Umbilical cord (tissue), 2 donors: ENCODE results near the gene TMED1. TPM values are rescaled to one million over a fixed set of nuclear protein-coding genes. Genes with fewer than 3 reads are reported as not detected.

Experiments used
- DNase-seq: peaks from one replicate; pipeline ENCODE4 v3.0.0-alpha.2; 2015; ENCODE audit warnings: low spot score
- total RNA-seq: library from RNA; depleted of rRNA; stranded (reverse); fragments of >200 nt; gene quantifications from one replicate; pipeline ENCODE4 v1.2.3, GENCODE V29; 2014; ENCODE audit warnings: low replicate concordance; ENCODE audit not compliant: insufficient read depth

Gene TMED1
- total RNA-seq, 1 donor from 2014 or later: 22.4 TPM

DNA sequence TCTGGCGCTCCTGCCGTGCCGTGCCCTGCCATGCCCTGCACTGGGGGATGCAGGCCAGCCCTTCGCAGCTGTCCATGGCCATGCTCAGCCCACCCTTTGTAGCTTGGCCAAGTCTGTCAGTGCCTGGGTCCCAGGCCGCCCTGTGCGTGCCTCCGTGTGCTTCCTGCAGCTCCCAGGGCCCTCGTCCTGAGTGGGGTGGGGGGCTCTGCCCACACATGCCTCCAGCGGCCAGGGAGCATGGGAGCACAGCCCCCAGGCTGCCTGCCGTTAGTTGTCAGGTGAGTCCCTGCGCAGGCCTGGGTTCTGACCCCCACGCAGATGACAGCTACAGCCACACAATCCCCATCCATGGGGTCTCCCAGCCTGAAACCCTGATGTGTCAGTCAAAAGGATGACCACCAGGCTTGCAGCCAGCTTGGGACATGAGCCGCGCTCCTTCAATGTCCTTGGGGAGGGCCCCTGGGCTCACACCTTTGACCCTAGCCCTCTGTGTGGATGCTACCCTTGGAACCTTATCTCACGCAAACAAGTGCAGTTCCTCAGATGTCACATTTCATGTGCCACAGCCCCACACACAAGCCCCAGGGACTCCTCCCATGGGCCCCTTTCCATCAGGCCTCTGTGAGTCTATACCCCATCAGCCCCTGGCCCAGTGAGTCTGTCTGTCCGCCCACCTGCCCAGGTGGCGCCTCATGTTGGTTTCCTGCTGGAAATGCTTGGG is 24.5 kb downstream of the TMED1 start:
- DNase-seq: no peak

- no peak for DNase-seq
These were observed 26.2 kb downstream of the TMED1 start for GRCh38 chr19:10809651-10810285.

DNA sequence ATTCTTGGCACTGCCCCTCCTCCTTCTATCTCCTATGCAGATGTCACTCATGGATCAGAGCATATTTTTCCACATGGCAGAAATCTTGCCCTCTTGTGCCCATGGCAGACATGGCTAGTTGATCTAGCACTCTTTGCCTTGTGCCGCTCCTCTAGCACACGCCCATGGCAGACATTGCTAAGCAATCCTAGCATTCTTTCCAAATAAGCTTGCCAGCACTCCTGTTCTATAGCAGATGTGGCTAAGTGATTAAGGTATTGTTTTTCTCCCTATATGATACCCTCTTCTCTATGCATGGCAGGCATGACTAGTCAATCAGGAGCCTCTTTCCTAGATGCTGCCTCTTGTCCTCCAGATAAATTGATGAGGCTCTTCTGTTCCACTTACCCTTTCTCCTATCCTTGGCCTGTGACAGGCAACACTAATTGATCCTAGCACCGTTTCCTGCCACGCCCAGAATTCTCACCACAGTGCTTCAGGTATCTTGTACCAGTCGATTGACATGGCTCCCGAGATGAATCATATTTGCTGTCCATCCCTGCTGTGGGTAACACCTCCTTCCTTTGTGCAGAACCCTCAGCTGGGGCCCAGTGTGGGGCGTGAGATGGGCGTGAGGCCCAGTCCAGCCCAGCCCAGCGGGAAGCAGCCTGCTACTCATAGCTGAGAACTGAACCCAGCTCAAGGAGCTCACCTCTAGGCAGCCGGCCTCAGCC is 26.9 kb downstream of the TMED1 start:
- DNase-seq: peak; percentile 62

DNA sequence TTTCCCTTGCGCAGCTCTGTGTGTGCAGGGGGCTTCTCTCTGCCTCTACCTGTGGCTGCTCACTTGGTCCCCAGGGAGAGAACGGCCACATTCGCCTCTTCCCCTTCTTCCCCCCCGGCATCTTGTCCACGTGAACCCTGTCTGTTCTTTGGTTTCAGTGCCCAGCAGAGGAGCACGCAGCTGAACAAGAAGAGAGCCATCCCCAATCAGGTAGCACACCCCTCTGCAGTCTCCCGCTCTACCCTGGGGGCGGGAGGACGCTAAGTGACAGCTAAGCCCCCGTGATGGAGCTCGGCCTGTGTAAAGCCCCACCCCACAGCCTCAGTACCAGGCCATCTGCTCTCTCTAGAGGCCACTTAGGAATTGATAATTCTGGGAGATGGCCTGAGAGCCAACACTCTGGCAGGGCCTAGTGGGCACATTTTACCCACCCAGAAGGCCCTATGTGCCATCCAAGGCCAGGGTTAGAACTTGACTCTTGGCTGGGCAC is 30.2 kb downstream of the TMED1 start:
- no peak for DNase-seq

DNA sequence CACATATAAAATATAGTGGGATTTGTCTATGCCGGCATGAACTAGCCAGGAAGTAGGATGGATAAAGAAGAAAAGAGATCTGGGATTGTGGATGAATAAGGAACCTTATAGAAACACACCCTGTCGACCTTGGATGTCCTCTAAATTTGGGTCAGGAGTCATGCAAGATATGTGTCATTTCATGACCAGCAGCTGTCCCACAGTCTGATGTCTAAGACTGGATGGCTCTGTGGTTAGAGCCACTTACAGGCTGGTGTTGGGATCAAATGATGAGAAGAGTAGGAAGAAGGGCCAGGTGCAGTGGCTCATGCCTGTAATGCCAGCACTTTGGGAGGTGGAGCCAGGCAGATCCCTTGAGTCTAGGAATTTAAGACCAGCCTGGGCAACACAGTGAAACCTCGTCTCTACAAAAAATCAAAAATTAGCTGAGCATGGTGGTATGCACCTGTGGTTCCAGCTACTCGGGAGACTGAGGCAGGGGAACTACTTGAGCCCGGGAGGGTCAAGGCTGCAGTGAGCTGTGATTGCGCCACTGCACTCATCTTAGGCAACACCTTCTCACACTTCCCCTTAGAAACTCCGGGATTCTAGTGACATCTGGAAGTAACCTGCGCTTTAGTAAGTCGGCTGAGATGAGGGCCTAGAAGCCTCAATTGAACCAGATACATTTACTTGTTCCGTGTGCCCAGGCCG is 30.8 kb downstream of the TMED1 start:
- no peak for DNase-seq

- DNase-seq: no peak
These were observed 32.8 kb downstream of the TMED1 start for GRCh38 chr19:10803252-10803651.

- DNase-seq: no peak
These were observed 33.5 kb downstream of the TMED1 start for GRCh38 chr19:10802479-10802878.

GRCh38 chr19:10800488-10800887 is 35.5 kb downstream of the TMED1 start:
- no peak for DNase-seq

DNA sequence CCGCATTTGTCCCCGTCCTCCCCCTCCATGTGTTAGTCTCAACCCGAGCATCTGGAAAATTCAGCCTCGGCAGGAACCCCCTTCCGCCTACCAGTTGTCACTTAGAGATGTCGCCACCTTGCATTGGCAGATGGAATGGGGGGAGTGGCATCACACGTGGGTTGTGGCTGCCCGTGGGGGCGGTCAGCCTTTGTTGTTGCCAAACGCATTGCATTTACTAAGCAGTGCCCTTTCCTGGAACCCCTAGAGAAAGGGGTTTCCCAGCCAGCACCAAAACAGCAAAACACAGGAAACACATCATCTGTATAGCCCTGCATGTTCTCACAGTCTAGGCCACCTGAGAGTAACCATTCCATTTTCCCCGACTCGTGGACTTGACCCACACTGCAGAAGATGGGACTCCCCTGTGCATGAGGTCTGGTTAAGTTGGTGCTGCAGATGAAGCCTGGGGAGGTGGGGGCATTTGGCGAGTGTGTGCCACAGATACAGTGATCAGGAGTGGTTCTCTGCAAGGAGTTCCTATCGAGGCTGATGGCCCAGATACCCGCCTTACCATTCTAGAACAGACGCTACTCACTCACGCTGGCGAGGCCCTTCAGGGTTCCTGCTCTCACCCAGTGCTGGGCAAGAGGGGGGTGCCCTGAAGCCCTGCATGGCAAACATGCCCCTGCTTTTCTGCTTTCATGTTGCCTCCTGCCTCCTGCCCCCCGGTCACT is 38.3 kb downstream of the TMED1 start:
- no peak for DNase-seq

- DNase-seq: no peak
These were observed 38.9 kb downstream of the TMED1 start for GRCh38 chr19:10797078-10797477.

GRCh38 chr19:10796653-10797052 is 39.4 kb downstream of the TMED1 start:
- DNase-seq: no peak

DNA sequence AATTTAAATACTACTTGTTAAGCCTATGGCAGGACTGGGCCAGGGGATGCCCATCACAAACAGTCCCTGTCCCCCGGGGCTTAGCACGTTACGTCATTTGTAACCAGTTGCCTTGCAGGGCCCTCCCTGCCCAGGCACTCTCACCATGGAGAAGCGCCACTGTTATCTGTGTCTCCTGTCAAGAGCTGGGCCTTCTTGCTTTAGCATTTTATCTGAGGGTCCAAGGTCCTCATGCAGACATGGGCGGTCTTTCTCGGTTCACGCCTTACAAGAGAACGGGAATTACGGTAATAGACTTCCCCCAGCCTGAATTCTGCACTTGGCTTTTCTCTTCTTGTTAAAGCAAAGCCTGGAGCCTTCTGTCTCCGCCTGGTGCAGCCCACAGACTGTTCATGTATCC is 46.1 kb downstream of the TMED1 start:
- no peak for DNase-seq

- DNase-seq: no peak
These were observed 47.9 kb downstream of the TMED1 start for GRCh38 chr19:10788146-10788545.

DNA sequence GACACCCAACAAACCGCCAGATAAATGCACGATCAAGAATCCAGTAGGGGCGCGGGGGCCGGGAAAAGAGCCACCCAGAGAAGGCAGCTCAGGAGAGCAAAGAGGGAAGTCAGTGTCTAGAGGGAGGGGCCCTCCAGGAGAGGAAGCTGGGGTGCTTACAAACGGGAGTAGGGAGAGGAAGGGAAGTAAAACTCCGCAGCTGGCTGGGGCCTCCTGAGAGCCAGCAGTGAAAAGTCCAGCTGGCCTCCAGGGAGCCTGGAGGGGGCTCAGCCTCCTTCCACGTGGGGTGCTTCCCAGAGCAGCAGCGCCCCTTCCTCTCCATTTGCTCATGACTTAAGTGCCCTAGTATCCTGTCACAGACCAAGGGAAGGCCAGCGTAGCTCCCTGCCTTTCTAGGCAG is 51.8 kb downstream of the TMED1 start:
- peak; percentile 22 for DNase-seq

DNA sequence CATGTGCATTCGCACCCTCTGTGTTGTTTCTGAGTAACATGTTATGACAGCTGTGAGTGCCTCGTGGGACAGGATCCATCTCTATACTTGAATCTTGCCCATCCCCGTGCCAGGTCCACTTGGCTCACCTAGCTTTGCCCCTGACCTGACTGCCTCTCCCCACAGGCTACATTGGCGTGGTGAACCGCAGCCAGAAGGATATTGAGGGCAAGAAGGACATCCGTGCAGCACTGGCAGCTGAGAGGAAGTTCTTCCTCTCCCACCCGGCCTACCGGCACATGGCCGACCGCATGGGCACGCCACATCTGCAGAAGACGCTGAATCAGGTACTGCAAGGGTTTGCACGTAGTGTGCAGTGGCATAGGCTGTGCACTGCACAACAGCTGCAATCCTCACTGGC is 53.2 kb downstream of the TMED1 start:
- DNase-seq: no peak

Other genes with a start within 250 kb of the TMED1 start
- gene AP1M2, start 248.9 kb downstream of the TMED1 start, total RNA-seq: 8.2 TPM
- 34.7 TPM for gene SLC44A2, start 210.7 kb downstream of the TMED1 start, total RNA-seq
- gene ILF3, start 181.9 kb downstream of the TMED1 start, total RNA-seq: 105 TPM
- 15.2 TPM for gene QTRT1, start 134.8 kb downstream of the TMED1 start, total RNA-seq
- gene DNM2, start 118.1 kb downstream of the TMED1 start, total RNA-seq: 62.8 TPM
- 3.9 TPM for gene C19orf38, start 12.2 kb upstream of the TMED1 start, total RNA-seq
- 17.8 TPM for gene CARM1, start 35.3 kb upstream of the TMED1 start, total RNA-seq
- 70.3 TPM for gene YIPF2, start 92.4 kb upstream of the TMED1 start, total RNA-seq
- 32.5 TPM for gene TIMM29, start 92.6 kb upstream of the TMED1 start, total RNA-seq
- gene SMARCA4, start 124.8 kb upstream of the TMED1 start, total RNA-seq: 38.3 TPM